Activated CD8-positive, alpha-beta T cell treated with anti-CD3 and anti-CD28 coated beads for 36 hours (primary cell): ENCODE results near the gene TDP1. TPM values are rescaled to one million over a fixed set of nuclear protein-coding genes. Genes with fewer than 3 reads are reported as not detected.
"Not testable (repeated sequence)": the region's sequence is repeated elsewhere in the genome, so short reads cannot be mapped to it uniquely, and the experiment has no call there.

Source experiments
- ATAC-seq: fragments of 200-7000 bp; cut with Tn5 transposase; one replicate; pipeline ENCODE4 v1.10.0; 2021; ENCODE audit warnings: mild to moderate bottlenecking, moderate library complexity
- CTCF ChIA-PET: fragments of 350-600 bp; sonication (Branson Sonifier 250); formaldehyde crosslinking; loops from one replicate; lab custom pipeline; 2021; ENCODE audit warnings: antibody characterized with exemption; lab: Charles Lee
- POLR2A ChIA-PET: fragments of 350-600 bp; sonication (Branson Sonifier 250); formaldehyde crosslinking; loops from one replicate; lab custom pipeline; 2021; ENCODE audit warnings: antibody characterized with exemption; lab: Charles Lee
- DNase-seq: peaks from one replicate; pipeline ENCODE4 v3.0.0-alpha.2; 2020
- H3K27ac Mint-ChIP-seq: one replicate; pipeline ENCODE4 v1.8.0; 2021; ENCODE audit warnings: mild to moderate bottlenecking, mixed read lengths
- H3K27me3 Mint-ChIP-seq: one replicate; pipeline ENCODE4 v1.8.0; 2021; ENCODE audit warnings: mixed read lengths
- H3K36me3 Mint-ChIP-seq: one replicate; pipeline ENCODE4 v1.8.0; 2021; ENCODE audit warnings: low read depth, mixed read lengths
- H3K4me1 Mint-ChIP-seq: one replicate; pipeline ENCODE4 v1.8.0; 2021; ENCODE audit warnings: low read depth, mixed read lengths
- H3K4me3 Mint-ChIP-seq: one replicate; pipeline ENCODE4 v1.8.0; 2021; ENCODE audit warnings: mild to moderate bottlenecking, moderate library complexity, mixed read lengths
- H3K9me3 Mint-ChIP-seq: one replicate; pipeline ENCODE4 v1.8.0; 2021; ENCODE audit warnings: mixed read lengths
- CTCF ChIP-seq: fragments of 200-600 bp; IDR thresholded peaks from one replicate; pipeline ENCODE4 v1.8.0; 2022; ENCODE audit warnings: antibody characterized with exemption, mild to moderate bottlenecking
- intact Hi-C: fragments of 100-400 bp; cut with micrococcal nuclease; formaldehyde crosslinking; loops from one replicate; pipeline ENCODE4 v1.10.0; 2022
- total RNA-seq, 2 experiments: library from RNA; stranded (reverse); gene quantifications; one replicate each; pipeline ENCODE4 v1.2.3, GENCODE V29; 2021

The TDP1 gene
- total RNA-seq, 2 experiments from 2014 or later, result 97.2 to 103 TPM

GRCh38 chr14:90072350-90072749 is 116.6 kb downstream of the TDP1 start:
- peaks cover 22% of the 10 kb centered on the region for H3K27me3 Mint-ChIP-seq
- H3K36me3 Mint-ChIP-seq, result no peaks in the 10 kb centered on the region
- intact Hi-C loops, result no loop called here
- H3K4me1 Mint-ChIP-seq, result no peaks in the 10 kb centered on the region
- no peak overlapping the region for H3K4me3 Mint-ChIP-seq
- H3K27ac Mint-ChIP-seq, result no peak overlapping the region
- ATAC-seq, result no peak
- no peak for TF ChIP-seq CTCF
- ChIA-PET CTCF (no interaction called here), POLR2A (no interaction called here)
- DNase-seq, result no peak
- H3K9me3 Mint-ChIP-seq, result no peaks in the 10 kb centered on the region

- no peak for TF ChIP-seq CTCF
- no peak overlapping the region for H3K27ac Mint-ChIP-seq
- no peaks in the 10 kb centered on the region for H3K4me1 Mint-ChIP-seq
- H3K36me3 Mint-ChIP-seq, result no peaks in the 10 kb centered on the region
- DNase-seq (no peak), ATAC-seq (no peak)
- POLR2A ChIA-PET, result interaction anchor here (0.7 kb wide), 1 partner anchor 10 kb away, joined by 3 read pairs; no protein-coding TSS in a partner anchor
- CTCF ChIA-PET, result no interaction called here
- H3K9me3 Mint-ChIP-seq, result no peaks in the 10 kb centered on the region
- intact Hi-C loops, result no loop called here
- peaks cover 29% of the 10 kb centered on the region for H3K27me3 Mint-ChIP-seq
- no peak overlapping the region for H3K4me3 Mint-ChIP-seq
These were observed 123.8 kb downstream of the TDP1 start for GRCh38 chr14:90079576-90079975.

- Mint-ChIP-seq H3K9me3 (no peaks in the 10 kb centered on the region), H3K4me1 (no peaks in the 10 kb centered on the region), H3K36me3 (no peaks in the 10 kb centered on the region), H3K4me3 (no peak overlapping the region), H3K27ac (no peak overlapping the region), H3K27me3 (peaks cover 26% of the 10 kb centered on the region)
- CTCF ChIA-PET, result no interaction called here
- no peak for TF ChIP-seq CTCF
- intact Hi-C loops, result no loop called here
- no peak for ATAC-seq
- POLR2A ChIA-PET, result no interaction called here
- no peak for DNase-seq
These were observed 131.7 kb downstream of the TDP1 start for GRCh38 chr14:90087433-90087832.

- POLR2A ChIA-PET, result no interaction called here
- no peaks in the 10 kb centered on the region for H3K36me3 Mint-ChIP-seq
- H3K4me1 Mint-ChIP-seq, result no peaks in the 10 kb centered on the region
- no peak overlapping the region for H3K27ac Mint-ChIP-seq
- intact Hi-C loops, result no loop called here
- no peak for TF ChIP-seq CTCF
- no peak for ATAC-seq
- DNase-seq, result no peak
- peaks cover 26% of the 10 kb centered on the region for H3K27me3 Mint-ChIP-seq
- CTCF ChIA-PET, result no interaction called here
- H3K9me3 Mint-ChIP-seq, result no peaks in the 10 kb centered on the region
- no peak overlapping the region for H3K4me3 Mint-ChIP-seq
These were observed 132.4 kb downstream of the TDP1 start for GRCh38 chr14:90088176-90088575.

GRCh38 chr14:90089486-90089885 is 133.8 kb downstream of the TDP1 start:
- POLR2A ChIA-PET, intact Hi-C loops, H3K4me3 Mint-ChIP-seq, H3K36me3 Mint-ChIP-seq, H3K9me3 Mint-ChIP-seq, ATAC-seq, DNase-seq, H3K27ac Mint-ChIP-seq, H3K4me1 Mint-ChIP-seq: not testable (repeated sequence)
- H3K27me3 Mint-ChIP-seq, result peaks cover 29% of the 10 kb centered on the region
- CTCF ChIA-PET, result interaction anchor here (0.6 kb wide), 1 partner anchor 777 kb away, joined by 3 read pairs; no protein-coding TSS in a partner anchor

- no peak for ATAC-seq
- intact Hi-C loops, result no loop called here
- ChIA-PET CTCF (no interaction called here), POLR2A (no interaction called here)
- no peak overlapping the region for H3K27ac Mint-ChIP-seq
- H3K4me3 Mint-ChIP-seq, result no peak overlapping the region
- no peak for TF ChIP-seq CTCF
- DNase-seq, result no peak
- no peaks in the 10 kb centered on the region for H3K9me3 Mint-ChIP-seq
- peaks cover 27% of the 10 kb centered on the region for H3K27me3 Mint-ChIP-seq
- peaks cover 4% of the 10 kb centered on the region for H3K4me1 Mint-ChIP-seq
- H3K36me3 Mint-ChIP-seq, result no peaks in the 10 kb centered on the region
These were observed 135.7 kb downstream of the TDP1 start for GRCh38 chr14:90091393-90091792.
